Stimulated activated naive CD8-positive, alpha-beta T cell treated with anti-CD3 and anti-CD28 coated beads, Interleukin-15, Interleukin-2, amounts not matched to agents 100 U/mL and 50 U/mL, for 24 hours (primary cell): ENCODE results near the gene GALNT16.

ENCODE experiments used
- ATAC-seq: fragments of 150-1000 bp; cut with Tn5 transposase; one replicate; pipeline ENCODE4 v1.10.0; 2021
- DNase-seq: peaks from one replicate; pipeline ENCODE4 v3.0.0; 2021

GALNT16 gene

DNA sequence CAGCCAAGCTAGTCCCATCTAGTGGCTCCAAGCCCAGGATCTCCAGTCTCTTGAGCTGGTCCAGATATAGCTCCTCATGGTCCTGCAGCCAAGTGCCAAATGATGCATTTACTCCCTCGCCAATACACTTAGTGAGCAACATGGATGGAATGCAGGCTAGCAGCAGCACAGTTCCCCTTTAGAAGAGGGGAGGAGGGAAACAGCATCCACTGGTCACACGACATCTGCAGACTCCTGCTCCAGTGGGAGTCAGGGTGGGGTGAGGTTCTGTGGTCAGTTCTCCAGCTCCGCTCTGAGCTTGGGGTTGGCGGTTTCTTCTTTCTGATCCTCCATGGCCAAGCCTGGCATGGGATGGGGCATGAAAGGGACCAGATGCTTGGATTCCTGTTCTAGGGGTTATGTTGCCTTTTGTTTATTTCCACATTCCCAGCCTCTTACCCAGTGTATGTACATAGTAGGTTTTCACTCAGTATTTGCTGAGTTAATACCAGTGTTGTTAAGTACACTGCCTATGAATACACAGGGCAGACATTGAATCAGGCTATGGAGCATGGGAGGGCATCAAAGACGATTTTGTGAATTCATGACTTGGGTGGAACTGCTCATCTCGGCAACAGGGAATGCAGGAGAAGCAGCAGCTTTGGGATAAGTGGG is 57.3 kb downstream of the GALNT16 start:
- ATAC-seq = no peak
- DNase-seq = no peak

DNA sequence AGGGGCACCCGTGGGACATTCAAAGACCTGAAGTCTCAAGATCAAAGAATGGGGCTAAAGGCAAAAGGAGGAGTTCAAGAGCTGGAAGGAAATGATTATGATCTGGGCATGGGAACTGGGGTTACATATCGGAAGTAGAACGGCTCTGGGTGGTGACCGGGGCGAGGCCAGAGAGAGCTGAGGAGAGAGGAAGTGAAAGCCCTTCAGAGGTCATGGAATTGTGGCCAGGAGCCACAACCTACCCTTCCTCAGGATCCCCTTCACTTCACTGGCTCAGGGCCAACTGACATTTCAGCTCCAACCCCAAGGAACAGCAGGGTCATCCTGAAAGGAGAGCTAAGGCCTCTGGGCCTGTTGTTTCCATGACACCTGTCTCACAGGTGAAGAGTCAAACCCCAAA is 57.8 kb downstream of the GALNT16 start:
- ATAC-seq (no peak), DNase-seq (no peak)

DNA sequence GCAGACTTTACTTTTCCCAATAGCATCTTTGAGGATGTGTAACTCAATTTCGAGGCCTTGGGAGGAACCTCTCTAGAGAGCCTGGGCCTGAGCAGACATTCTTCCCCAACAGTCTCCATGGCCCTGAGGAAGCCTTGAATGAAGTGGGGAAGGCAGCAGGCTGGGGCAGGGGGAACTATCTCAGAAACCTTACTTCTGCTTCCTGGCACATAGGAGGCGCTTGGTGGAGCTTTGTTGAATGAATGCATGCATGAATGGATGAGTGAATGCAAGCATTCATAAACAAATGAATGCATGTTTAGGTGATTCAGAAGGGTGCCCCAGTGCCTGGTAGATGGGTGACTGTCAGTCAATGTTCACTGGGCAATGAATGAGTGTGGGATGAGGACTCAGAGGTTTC is 58.3 kb downstream of the GALNT16 start:
- ATAC-seq (no peak), DNase-seq (no peak)

DNA sequence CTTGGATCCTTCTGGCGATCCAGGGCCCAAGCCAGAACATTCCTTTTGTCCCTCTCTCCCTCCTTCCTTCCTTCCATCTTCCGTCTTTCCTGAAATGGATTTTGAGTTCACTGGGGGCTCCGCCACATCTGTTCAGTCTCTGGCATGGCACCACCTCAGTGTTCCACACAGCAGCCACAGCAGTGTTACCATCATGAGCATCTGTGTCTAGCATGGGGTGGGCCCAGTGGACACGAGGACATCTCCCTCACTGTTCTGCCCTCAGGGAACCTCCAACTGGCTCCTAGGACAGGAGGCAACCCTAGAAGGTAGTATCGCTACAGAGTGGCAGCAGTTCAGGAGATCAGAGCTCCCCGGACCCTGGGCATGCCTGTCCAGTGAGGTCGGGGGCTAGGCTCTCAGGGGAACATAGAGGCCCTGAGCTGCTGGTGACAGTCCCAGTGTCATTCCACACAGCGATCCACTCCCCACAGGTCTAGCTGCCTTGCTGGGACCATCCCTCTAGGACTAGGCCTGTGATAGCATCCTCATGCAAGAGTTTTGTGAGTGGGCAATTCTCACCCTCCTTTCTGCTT is 59.0 kb downstream of the GALNT16 start:
- DNase-seq = no peak
- ATAC-seq = no peak

DNA sequence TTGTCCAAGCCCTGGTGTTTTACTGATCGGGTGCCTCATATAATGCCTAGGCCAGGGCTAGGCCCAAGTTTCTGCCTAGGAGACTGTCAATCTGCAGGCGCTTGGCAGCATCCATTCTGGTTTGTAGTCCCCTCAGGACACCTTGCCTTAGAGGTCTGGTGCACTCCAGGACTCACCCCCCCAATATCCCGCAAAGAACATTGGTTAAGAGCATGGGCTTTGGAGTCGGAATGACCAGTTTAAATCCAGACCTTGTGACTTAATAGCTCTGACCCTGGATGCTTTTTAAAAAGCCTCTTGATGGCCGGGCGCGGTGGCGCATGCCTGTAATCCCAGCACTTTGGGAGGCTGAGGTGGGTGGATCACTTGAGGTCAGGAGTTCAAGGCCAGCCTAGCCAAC is 60.0 kb downstream of the GALNT16 start:
- DNase-seq = no peak
- ATAC-seq = no peak

DNA sequence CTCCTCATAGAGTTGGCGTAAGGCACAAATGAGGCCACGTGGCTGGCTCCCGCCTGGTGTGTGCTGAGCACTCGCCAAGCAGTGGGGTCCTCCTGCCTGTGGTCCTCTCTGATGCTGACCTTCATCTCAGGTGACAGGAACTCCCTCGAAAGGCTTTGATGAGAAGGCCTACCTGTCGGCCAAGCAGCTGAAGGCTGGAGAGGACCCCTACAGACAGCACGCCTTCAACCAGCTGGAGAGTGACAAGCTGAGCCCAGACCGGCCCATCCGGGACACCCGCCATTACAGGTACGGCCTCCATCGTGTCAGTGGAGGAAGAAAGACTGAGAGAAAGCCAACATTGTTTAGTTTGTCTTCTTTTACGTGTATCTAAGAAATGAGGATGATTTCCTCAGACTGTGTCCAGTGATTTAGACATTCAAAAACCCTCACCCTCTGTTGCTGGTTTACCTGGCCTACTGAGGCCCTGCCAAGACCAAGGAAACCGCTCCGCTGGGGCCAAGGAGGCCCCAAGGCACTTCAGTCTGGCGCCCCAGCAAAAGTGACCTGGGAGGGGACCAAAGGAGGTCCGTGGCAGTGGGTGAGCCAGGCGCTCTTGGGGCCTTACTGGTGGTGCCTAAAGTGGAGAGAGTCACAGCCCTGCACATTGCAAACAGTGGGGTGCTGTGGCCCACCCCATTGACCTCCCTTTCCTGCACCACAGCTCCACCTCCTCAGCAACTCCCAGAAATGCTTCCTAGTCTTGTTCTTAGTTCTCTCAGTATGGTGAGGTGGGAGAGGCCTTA is 60.8 kb downstream of the GALNT16 start:
- no peak for DNase-seq
- no peak for ATAC-seq

DNA sequence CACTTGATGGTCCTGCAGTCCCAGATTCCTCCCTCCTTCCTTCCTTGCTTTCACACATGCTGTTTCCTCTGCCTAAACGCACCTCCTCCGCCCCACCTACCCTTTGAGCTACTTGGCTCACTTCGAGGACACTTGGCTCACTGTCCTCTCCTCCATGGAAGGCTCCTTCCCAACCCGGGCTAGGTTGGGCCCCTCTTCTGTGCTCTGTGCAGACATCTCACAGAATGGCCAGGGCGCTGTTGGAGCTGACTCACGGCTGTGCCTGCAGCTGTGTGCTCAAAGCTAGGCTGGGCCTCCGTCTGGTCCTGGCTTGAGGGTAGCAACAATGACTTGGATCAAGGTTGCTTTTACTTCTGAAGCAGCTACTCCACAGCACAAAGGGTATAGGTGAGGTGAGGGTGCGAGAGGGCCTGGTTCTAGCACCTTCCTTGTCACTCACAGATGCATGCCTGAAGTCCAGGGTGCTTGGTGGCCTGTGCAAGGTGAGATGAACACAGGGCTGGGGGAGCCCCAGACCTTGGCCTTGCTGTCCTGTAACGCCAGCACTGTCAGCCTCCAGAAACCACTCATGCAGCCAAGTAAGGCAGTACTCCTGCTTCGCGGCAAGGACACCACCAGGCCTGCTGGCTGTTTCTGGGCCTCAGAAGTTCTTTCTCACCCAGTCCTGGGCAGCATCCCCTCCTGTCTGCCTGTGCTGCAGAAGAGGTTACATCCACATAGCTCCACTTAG is 61.8 kb downstream of the GALNT16 start:
- ATAC-seq = no peak
- no peak for DNase-seq

DNA sequence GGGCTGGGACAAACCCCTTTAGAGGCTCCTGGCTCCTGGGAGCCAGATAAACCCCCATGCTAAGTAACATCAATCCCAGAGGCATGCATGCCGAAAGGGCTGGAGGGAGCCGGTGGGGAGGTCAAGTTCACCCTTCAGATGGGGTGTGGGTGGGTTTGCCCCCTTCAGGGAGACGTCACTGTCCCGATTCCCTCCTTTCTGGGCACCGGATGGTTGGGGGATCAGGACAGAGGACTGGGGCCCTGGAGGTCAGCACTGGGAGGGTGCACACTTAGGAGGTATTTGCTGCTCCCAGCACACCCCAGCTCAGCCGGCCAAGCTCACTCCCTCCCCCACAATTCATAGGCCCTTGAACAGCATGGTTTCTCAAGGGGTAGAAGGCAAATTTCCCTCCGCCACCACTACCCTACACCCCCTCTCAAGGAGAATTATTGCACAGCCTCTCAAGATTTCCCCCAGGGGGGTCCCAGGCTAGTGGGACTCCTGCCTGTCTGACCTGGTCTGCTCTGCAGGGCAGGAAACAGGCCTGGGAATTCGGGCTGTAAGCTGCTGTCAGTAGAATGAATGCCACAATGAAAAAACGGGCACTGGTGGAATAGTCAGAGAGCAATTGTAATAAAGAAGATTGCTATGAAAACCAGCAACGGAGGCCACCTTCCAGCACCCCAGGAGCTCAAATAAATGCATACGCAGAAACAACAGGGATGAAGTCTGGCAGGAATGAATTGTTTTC is 63.5 kb downstream of the GALNT16 start:
- DNase-seq = no peak
- ATAC-seq = no peak

DNA sequence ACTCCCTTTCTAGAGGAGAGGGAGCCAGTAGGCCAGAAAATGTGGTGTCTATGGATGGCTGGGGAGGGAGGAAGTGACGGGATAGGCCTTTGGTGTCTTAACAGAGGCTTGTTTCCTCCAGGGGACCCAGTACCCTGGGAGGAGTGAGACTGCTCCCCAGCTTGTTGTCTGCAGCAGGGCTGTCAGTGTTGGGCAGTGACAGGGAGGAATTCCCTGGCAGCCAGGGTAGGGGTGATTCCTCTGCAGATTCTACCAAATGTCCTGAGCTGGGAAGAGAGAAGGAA is 64.0 kb downstream of the GALNT16 start:
- DNase-seq (no peak), ATAC-seq (no peak)

DNA sequence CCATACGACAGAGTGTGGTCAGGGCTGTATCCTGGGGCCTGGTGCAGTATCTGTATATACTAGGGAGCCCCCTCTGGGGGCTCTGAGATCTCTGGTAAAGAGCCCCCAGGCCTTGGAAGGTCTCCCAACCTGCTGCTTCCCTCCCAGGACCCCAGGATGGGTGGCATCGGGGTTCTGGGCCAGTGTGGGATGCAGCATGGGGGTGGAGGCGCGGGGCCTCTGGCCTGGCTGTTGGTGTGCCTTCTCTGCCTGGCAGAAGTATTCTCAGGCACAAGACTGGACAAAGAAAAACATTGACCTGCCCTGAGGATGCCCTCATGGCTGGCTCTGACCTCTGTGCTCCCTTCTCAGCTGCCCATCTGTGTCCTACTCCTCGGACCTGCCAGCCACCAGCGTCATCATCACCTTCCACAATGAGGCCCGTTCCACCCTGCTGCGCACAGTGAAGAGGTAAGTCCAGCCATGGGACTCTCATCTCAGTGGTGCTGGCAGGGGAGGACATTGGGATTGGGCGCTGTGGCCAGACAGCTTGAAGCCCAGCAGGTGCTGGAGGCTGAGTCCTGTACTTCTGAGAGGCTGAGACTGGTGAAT is 64.5 kb downstream of the GALNT16 start:
- ATAC-seq (no peak), DNase-seq (no peak)

DNA sequence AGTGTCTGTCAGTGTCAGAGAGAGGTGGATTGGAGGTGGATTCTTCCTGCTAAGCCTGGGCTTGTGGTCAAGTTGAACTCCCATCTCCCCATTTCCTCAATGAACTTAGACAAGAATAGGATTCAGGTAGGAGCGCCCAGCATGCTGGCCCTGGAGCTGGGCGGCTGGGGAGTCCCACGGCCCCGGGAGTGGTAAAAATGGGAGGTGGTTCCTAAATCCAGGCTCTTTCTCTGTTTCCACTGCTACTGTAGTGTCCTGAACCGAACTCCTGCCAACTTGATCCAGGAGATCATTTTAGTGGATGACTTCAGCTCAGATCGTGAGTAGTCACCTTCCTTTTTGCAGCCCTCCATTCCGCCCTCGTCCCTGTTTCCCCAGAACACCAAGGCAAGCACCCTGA is 65.1 kb downstream of the GALNT16 start:
- DNase-seq (no peak), ATAC-seq (no peak)

DNA sequence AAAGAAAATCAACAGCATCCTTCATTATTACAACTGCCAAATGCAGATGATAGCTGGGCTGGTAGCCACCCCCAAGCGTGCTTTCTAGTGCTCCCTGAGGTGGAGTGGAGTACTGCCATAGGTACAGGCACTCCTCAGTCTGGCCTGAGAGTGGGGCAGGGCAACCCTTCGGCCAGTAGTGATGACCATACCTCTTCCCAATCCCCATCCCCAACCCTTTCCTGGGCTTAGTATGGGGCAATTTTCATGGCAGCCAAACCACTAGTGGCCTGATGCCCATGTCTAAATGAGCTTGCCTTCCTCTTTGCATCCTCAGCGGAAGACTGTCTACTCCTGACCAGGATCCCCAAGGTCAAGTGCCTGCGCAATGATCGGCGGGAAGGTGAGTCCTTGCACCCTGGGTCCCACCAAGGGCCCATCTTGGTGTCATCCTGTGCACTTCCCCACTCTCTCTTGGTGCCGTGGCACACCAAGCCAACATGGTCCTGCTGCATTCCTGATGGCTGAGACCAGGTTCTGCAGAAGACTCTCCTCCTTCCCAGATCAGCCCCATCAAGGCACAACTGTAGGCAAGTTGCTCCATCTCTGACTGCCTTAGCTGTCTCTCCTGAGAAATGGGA is 65.8 kb downstream of the GALNT16 start:
- DNase-seq (no peak), ATAC-seq (no peak)

DNA sequence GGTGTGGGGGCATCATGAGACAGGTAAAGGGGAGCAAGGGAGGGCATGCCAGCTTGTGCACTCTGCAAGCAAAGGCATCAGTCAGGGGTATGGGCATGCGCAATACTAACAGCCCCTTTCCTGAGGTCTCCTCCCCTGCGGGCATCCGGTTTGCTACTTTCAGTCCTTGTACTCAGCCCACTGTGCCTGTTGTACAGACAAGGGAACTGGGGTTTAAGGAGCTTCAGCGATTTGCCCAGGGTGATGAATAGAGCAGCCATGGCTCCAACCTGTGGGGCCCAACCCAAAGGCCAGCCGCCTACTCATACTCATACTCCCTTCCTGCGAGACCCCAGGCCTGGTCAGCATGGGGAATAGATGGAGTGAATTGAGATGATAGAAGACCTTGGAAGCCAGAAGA is 66.7 kb downstream of the GALNT16 start:
- ATAC-seq (no peak), DNase-seq (no peak)

DNA sequence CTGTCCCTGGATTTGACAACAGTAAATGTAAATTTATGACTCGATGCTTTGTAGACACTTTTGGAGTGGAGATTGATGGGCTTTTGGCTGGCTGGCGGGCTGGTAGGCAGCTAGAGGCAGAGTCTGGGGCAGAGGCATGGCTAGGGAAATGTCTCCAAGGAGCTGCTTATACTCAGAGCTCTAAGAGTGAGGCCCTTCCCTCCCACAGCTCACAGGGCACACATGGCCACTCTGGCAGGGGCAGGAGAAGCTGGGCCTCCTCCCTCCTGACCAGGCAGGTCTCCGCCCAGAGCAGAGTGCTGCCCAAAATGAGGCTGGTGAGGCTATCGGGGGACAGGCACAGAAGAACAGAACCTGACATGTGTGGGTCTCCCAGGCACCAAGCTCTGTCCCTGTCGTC is 67.5 kb downstream of the GALNT16 start:
- ATAC-seq (no peak), DNase-seq (no peak)

DNA sequence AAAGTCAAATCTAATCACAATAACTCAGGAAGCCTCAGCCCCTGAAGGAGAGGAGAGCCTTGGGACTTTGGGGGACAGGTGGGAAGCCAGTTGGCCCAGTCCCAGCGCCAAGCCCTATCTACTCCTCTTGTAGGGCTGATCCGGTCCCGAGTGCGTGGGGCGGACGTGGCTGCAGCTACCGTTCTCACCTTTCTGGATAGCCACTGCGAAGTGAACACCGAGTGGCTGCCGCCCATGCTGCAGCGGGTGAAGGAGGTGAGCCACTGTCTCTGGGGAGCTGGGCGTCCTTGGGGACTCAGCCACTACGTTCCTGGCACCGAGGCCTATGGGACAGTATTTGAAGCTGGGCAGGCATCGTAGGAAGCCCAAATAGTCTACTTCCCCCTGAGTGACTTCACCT is 68.4 kb downstream of the GALNT16 start:
- no peak for DNase-seq
- no peak for ATAC-seq

DNA sequence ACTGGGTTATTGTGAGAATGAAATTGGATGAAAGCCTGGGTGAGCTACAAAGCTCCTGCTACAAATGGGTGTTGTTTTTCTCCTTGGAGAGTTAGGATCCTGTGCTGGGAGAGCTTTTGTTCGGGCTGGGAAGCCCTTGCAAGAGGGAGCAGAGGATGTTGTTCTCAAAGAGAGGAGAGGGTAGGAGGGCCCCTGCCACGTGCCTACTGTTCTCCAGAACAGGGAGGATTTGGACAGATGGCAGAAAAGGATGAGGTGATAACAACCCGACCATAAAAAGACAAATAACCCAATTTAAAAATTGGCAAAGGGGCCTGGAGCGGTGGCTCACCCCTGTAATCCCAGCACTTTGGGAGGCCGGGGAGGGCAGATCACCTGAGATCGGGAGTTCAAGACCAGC is 68.8 kb downstream of the GALNT16 start:
- DNase-seq (no peak), ATAC-seq (no peak)

DNA sequence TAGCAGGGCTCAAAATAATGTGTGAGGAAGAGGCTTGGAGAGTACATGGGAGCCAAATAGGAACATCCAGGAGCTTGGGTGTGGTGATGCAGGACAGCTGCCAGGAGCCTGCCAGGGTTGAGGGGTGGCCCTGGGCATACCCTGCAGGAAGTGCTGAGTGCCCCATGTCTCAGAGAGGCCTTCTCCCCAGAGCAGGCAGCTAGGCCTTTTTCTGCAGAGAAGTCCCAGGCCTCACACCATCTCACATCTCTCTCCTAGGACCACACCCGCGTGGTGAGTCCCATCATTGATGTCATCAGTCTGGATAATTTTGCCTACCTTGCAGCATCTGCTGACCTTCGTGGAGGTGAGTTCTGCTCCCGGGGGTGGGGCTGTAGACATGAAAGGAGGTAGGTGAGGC is 71.2 kb downstream of the GALNT16 start:
- ATAC-seq = no peak
- DNase-seq = no peak

DNA sequence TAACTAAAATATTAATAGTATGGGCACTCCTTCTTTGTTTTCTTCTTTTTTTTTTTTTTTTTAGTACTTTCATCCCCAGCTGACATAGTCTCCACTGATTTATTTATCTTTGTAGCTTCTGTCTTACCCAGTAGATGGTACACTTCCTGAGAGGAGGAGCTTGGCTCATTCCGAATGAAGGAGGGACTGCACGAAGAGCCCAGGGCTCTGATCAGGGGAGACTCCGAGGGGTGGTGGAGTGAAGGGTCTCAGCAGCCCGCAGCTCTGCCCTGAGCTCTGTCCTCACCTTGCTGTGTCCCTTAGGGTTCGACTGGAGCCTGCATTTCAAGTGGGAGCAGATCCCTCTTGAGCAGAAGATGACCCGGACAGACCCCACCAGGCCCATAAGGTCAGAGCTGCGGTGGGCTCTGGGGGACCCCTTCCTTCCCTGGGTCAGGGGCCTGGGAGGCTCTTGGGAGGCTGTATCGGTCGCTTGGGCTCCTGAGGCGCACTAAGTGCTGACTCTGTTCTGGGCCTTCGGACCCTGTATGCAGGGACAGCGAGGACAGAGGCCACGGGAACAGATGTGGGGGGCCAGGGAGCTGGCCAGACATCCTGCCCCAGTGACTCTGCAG is 72.9 kb downstream of the GALNT16 start:
- no peak for DNase-seq
- ATAC-seq = no peak

DNA sequence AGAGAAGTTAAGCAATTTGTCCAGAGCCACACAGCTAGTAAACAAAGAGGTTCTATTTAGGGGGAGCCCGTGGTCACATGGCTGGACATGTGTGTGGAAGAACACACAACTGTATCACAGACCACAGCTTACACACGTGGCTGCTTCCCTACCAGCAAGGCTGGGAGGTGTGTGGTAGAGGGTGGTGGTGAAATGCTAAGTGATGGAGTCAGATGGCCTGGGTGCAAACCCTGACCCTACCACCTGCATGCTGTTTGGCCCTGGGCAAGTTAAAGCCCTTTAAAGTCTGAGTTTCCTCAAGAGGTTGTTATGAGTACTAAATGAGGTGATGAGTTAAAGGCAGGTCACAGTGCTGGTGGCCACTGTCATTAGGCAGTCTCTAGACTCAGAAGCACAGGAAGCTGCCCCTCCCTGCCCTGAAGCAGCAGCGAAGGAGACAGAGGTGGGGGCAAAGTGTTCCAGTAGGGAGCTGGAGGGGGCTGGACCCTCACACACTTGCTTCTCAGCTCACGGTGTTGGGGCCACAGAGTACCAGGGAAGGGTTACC is 73.9 kb downstream of the GALNT16 start:
- DNase-seq (no peak), ATAC-seq (no peak)

DNA sequence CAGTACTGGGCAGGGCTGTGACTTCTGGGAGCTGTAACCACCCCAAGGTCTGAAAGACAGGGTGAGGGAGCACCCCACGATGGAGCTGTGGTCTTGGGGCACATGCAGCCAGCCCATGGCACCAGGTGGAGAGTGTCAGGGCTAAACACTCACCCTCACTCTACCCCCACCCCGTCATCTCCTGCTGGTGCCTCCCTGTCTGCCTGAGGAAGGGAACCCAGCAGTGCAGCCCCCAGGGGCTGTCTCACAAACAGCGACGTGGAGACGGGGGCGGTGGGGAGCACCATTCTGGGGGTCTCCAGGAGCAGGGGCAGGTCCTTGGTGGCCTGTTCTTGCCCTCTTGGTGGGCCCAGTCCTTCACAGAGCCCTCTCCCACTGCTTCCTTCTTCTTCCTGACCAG is 74.6 kb downstream of the GALNT16 start:
- ATAC-seq (no peak), DNase-seq (no peak)

DNA sequence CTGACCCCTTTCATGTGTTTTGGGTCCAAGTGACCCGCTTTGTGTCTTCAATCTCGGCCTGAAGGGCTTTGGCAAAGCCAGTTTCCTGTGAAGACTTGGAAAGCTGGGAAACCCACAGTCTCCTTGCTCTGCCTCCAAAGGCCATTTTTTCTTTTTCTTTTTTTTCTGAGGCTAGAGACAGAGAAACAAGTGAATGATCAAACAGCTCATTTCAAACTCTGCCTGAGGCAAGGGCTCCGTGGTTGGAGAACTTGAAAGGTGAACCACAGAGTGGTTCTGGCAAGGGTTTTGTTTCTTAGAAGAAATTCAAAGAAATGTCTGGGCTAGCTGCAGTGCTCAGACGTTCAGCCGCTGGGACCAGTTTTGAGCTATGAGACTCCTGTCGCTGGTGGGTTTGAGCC is 75.4 kb downstream of the GALNT16 start:
- ATAC-seq = no peak
- DNase-seq = no peak
